HepG2 (cell line): ENCODE results near the gene NUCB1. TPM values are rescaled to one million over a fixed set of nuclear protein-coding genes. Genes with fewer than 3 reads are reported as not detected.

Source experiments
- ARID5B ChIP-seq: IDR thresholded peaks from 2 replicates; pipeline ENCODE4 v1.4.0; 2020; ENCODE audit warnings: mild to moderate bottlenecking, missing genetic modification reagents
- MAFG ChIP-seq: sonication (generic); formaldehyde crosslinking; IDR thresholded peaks from 2 replicates; pipeline ENCODE4 v1.5.1; 2020; ENCODE audit warnings: mild to moderate bottlenecking, missing genetic modification reagents
- MYC ChIP-seq: sonication (generic); formaldehyde crosslinking; IDR thresholded peaks from 2 replicates; pipeline ENCODE4 v1.9.0; 2021; ENCODE audit warnings: missing genetic modification reagents, borderline replicate concordance
- TMF1 ChIP-seq: sonication (generic); formaldehyde crosslinking; IDR thresholded peaks from 2 replicates; pipeline ENCODE4 v1.8.1; 2022; ENCODE audit warnings: low read depth, missing genetic modification reagents
- ZBTB7A ChIP-seq: sonication (generic); formaldehyde crosslinking; IDR thresholded peaks from 2 replicates; pipeline ENCODE4 v1.8.0; 2022; ENCODE audit warnings: mild to moderate bottlenecking, missing genetic modification reagents
- ZNF136 ChIP-seq: sonication (generic); formaldehyde crosslinking; IDR thresholded peaks from 2 replicates; pipeline ENCODE4 v1.8.1; 2022; ENCODE audit warnings: low read depth, mild to moderate bottlenecking, moderate library complexity, missing genetic modification reagents
- ZNF275 ChIP-seq: sonication (generic); formaldehyde crosslinking; IDR thresholded peaks from 2 replicates; pipeline ENCODE4 v1.8.0; 2022; ENCODE audit warnings: missing genetic modification reagents, mild to moderate bottlenecking, inconsistent platforms, borderline replicate concordance
- ZNF441 ChIP-seq: sonication (generic); formaldehyde crosslinking; IDR thresholded peaks from 2 replicates; pipeline ENCODE4 v1.7.0; 2021; ENCODE audit warnings: missing genetic modification reagents, borderline replicate concordance
- ZNF597 ChIP-seq: sonication (generic); formaldehyde crosslinking; IDR thresholded peaks from 2 replicates; pipeline ENCODE4 v1.5.0; 2020; ENCODE audit warnings: missing genetic modification reagents
- ZNF672 ChIP-seq: sonication (generic); formaldehyde crosslinking; IDR thresholded peaks from 2 replicates; pipeline ENCODE4 v1.8.1; 2022; ENCODE audit warnings: missing genetic modification reagents
- polyA plus RNA-seq, 8 experiments: library from polyadenylated mRNA; depleted of rRNA in 3 of 8; stranded (reverse) in 7 of 8; unstranded in 1 of 8; fragments of >200 nt; fragmentation: Illumina TruSeq in 4 of 8; extraction: Trizol in 4 of 8; gene quantifications; 2 replicates each; pipeline versions ENCODE4 v1.2.1 to v1.2.3, GENCODE V29; 2011 to 2016; ENCODE audit warnings: low read depth in 4 of 8, missing spikeins in 1 of 8, mixed read lengths in 1 of 8; ENCODE audit not compliant: insufficient read depth in 1 of 8
- total RNA-seq, 5 experiments: library from RNA; depleted of rRNA; stranded (reverse); fragments of >200 nt; fragmentation: Illumina TruSeq; extraction: Trizol; gene quantifications; 2 replicates each; pipeline ENCODE4 v1.2.3, GENCODE V29; 2016; ENCODE audit warnings: low read depth in 1 of 5
- TF ChIP-seq, protein P1 (sequence below): sonication (generic); formaldehyde crosslinking; IDR thresholded peaks from 2 replicates; pipeline ENCODE4 v1.4.0; 2020; ENCODE audit warnings: low read depth, mild to moderate bottlenecking, missing genetic modification reagents
- TF ChIP-seq, protein P2 (sequence below): sonication (generic); formaldehyde crosslinking; IDR thresholded peaks from 2 replicates; pipeline ENCODE4 v1.4.0; 2020; ENCODE audit warnings: mild to moderate bottlenecking, missing genetic modification reagents

The NUCB1 gene
- total and polyA plus RNA-seq, 2 of the 13 experiments (the other 11 are each of a cell fraction or from before 2014, with no cell fraction given): 82.3 to 106 TPM

DNA sequence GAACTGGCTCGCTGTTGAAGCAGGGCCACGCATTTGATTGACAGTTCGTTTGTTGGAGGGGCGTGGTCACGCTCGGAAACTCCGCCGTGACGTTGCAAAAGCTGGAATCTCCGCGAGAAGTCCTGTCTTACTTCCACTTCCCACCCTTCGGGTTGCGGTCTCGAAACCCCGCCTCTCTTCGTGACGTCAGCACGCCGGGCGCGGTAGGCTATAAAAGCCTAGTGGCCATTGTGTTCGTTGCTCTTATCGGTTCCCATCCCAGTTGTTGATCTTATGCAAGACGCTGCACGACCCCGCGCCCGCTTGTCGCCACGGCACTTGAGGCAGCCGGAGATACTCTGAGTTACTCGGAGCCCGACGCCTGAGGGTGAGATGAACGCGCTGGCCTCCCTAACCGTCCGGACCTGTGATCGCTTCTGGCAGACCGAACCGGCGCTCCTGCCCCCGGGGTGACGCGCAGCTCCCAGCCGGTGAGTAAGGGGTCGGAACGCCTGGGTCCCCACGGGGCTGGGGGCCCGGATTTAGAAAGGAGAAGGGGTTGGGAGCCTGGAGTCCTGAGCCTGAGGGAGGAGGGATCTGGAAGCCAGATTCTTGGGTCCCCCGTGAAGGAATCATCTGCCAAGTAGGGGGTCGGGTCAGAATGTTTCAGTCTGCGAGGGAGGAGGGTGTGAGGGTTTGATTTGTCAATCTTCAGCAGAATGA lies 27.8 kb upstream of the NUCB1 start, which contains the start of gene PPP1R15A (continued):
- TF ChIP-seq ARID5B (CRISPR knock-in tag): no peak
- peak; percentile 64; the same call in 1 of the 2 replicates for TF ChIP-seq ZBTB7A (CRISPR knock-in tag)
- peak; percentile 57; the same call in 1 of the 2 replicates for TF ChIP-seq MYC (CRISPR knock-in tag)
- TF ChIP-seq, protein P1, sequence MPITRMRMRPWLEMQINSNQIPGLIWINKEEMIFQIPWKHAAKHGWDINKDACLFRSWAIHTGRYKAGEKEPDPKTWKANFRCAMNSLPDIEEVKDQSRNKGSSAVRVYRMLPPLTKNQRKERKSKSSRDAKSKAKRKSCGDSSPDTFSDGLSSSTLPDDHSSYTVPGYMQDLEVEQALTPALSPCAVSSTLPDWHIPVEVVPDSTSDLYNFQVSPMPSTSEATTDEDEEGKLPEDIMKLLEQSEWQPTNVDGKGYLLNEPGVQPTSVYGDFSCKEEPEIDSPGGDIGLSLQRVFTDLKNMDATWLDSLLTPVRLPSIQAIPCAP (CRISPR knock-in tag): no peak
- no peak for TF ChIP-seq TMF1 (CRISPR knock-in tag)
- TF ChIP-seq ZNF275: no peak
- TF ChIP-seq, protein P2, sequence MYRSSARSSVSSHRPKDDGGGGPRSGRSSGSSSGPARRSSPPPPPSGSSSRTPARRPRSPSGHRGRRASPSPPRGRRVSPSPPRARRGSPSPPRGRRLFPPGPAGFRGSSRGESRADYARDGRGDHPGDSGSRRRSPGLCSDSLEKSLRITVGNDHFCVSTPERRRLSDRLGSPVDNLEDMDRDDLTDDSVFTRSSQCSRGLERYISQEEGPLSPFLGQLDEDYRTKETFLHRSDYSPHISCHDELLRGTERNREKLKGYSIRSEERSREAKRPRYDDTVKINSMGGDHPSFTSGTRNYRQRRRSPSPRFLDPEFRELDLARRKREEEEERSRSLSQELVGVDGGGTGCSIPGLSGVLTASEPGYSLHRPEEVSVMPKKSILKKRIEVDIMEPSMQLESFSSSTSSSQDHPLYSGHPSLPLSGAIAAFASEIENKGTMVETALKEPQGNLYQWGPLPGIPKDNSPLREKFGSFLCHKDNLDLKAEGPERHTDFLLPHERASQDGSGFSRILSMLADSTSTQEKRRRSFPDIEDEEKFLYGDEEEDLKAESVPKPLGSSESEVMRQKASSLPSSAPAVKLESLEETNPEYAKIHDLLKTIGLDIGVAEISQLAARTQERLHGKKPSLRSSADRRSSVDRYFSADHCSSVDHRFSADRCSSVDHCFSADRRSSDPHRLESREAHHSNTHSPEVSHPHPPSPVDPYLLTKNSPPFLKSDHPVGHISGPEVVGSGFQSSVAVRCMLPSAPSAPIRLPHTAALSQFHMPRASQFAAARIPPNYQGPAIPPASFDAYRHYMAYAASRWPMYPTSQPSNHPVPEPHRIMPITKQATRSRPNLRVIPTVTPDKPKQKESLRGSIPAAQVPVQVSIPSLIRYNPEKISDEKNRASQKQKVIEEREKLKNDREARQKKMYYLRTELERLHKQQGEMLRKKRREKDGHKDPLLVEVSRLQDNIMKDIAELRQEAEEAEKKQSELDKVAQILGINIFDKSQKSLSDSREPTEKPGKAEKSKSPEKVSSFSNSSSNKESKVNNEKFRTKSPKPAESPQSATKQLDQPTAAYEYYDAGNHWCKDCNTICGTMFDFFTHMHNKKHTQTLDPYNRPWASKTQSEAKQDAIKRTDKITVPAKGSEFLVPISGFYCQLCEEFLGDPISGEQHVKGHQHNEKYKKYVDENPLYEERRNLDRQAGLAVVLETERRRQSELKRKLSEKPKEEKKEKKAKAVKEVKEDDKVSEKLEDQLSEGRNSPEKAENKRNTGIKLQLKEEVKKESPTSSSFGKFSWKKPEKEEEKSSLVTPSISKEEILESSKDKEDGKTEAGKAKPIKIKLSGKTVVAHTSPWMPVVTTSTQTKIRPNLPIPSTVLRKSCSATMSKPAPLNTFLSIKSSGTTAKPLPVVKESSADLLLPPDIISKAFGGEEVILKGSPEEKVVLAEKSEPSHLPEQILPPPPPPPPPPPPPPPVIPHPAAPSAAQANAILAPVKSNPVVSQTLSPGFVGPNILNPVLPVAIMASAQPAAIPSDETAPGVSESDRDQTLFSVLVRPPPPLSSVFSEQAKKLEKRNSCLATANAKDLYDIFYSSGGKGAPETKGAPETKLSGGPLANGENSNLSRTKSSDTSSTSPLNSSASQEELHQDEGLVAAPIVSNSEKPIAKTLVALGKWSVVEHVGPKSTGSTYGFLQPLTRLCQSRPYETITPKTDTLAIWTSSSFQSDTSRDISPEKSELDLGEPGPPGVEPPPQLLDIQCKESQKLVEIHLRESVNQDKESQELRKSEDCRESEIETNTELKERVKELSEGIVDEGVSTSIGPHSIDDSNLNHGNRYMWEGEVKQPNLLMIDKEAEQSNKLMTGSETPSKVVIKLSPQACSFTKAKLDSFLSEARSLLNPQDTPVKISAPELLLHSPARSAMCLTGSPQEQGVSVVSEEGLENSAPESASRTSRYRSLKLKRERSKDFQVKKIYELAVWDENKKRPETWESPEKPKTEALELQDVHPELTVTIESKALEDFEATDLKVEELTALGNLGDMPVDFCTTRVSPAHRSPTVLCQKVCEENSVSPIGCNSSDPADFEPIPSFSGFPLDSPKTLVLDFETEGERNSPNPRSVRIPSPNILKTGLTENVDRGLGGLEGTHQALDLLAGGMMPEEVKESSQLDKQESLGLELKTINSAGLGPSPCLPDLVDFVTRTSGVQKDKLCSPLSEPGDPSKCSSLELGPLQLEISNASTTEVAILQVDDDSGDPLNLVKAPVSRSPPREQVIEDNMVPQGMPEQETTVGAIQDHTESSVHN (CRISPR knock-in tag): no peak
- TF ChIP-seq ZNF672 (CRISPR knock-in tag): no peak
- peak; percentile 31; the same call in 1 of the 2 replicates for TF ChIP-seq ZNF441 (CRISPR knock-in tag)
- TF ChIP-seq MAFG (CRISPR knock-in tag): no peak
- TF ChIP-seq ZNF136 (CRISPR knock-in tag): peak; percentile 97; the same call in 1 of the 2 replicates
- TF ChIP-seq ZNF597 (CRISPR knock-in tag): peak; percentile 70; the same call in 1 of the 2 replicates
